ENCODE data around the gene CCDC40. TPM values are rescaled to one million over a fixed set of nuclear protein-coding genes. Genes with fewer than 3 reads are reported as not detected.

CCDC40 gene
- total RNA-seq, 1 donor from 2014 or later: 7.7 TPM

DNA sequence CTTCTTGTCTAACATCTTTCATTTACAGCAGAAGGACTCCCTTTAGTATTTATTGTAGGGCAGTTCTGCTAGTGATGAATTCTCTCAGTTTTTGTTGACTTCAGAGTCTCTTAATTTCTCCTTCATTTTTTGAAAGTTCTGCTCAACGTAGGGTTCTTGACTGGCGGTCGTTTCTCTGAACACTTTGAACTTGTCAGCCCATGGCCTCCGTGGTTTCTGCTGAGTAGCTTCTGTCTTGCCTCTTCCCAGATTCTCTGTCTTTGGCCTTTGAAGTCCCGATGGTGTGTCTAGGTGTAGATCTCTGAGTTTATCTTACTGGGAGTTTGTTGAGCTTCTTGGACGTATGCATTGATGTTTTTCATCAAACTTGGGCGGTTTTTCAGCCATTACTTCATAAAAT is 78.3 kb downstream of the CCDC40 start:
- Mint-ChIP-seq H3K4me1 (ENCODE audit: unreplicated experiment) (no peaks in the 10 kb centered on the region), H3K4me3 (ENCODE audit: unreplicated experiment) (no peak overlapping the region), H3K27ac (ENCODE audit: unreplicated experiment) (no peak overlapping the region), H3K36me3 (ENCODE audit: low read depth, unreplicated experiment) (peaks cover 12% of the 10 kb centered on the region), H3K27me3 (ENCODE audit: unreplicated experiment) (peaks cover 2% of the 10 kb centered on the region), H3K9me3 (ENCODE audit: unreplicated experiment) (no peaks in the 10 kb centered on the region)
- TF ChIP-seq, protein P1, sequence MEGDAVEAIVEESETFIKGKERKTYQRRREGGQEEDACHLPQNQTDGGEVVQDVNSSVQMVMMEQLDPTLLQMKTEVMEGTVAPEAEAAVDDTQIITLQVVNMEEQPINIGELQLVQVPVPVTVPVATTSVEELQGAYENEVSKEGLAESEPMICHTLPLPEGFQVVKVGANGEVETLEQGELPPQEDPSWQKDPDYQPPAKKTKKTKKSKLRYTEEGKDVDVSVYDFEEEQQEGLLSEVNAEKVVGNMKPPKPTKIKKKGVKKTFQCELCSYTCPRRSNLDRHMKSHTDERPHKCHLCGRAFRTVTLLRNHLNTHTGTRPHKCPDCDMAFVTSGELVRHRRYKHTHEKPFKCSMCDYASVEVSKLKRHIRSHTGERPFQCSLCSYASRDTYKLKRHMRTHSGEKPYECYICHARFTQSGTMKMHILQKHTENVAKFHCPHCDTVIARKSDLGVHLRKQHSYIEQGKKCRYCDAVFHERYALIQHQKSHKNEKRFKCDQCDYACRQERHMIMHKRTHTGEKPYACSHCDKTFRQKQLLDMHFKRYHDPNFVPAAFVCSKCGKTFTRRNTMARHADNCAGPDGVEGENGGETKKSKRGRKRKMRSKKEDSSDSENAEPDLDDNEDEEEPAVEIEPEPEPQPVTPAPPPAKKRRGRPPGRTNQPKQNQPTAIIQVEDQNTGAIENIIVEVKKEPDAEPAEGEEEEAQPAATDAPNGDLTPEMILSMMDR (IDR thresholded peaks at IDR 0.05; ENCODE audit: unreplicated experiment): no peak
- DNase-seq (ENCODE audit: low spot score): no peak

DNA sequence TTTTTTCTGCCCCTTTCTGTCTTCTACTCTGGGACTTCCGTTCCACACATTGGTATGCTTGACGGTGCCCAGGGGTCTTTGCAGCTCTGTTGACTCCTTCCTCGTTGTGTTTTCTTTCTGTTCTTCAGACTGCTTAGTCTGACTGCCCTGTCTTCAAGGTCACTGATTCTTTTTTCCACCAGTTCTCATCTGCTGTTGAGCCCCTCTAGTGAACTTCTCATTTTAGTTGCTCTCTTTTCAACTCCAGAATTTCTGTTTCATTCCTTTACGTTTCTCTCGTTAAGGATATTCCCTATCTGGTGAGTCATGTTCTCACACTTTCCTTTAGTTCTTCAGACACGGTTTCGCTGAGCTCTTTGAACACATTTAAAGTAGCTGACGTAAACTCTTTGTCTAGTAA is 78.7 kb downstream of the CCDC40 start:
- TF ChIP-seq, protein P1 (IDR thresholded peaks at IDR 0.05; ENCODE audit: unreplicated experiment): no peak
- H3K9me3 Mint-ChIP-seq (ENCODE audit: unreplicated experiment): no peaks in the 10 kb centered on the region
- H3K36me3 Mint-ChIP-seq (ENCODE audit: low read depth, unreplicated experiment): peaks cover 12% of the 10 kb centered on the region
- H3K27me3 Mint-ChIP-seq (ENCODE audit: unreplicated experiment): peaks cover 1% of the 10 kb centered on the region
- no peak overlapping the region for H3K4me3 Mint-ChIP-seq (ENCODE audit: unreplicated experiment)
- no peak for DNase-seq (ENCODE audit: low spot score)
- H3K27ac Mint-ChIP-seq (ENCODE audit: unreplicated experiment): no peak overlapping the region
- no peaks in the 10 kb centered on the region for H3K4me1 Mint-ChIP-seq (ENCODE audit: unreplicated experiment)

DNA sequence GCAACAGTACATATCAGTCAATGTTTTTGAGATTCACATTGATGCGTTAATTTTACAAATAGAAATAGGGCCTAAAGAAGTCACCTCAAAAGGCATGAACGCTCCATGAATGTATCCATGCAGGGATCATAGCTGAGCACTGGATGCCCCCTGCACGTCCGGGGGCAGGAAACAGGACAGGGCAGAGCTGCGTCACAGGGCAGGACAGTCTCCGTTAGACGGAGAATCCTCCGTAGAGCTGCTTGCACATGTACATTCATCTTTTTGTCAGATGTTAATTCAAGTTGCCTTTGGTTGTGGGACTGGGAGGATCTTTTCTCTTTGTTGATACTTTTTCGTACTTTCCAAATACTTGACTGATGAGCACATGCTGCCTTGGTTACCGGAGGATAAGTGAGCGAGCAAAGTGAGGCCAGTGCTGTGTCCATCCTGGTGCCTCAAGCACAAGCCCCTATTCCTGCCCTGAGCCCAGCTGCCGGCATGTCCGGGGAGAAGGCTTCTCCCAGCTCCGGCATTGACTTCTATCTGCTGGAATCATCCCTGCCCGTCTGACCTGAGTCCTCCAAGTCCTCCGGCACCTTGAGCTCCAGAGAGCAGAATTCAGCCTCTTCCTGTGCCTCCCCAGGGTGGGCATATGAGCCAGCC is 80.0 kb downstream of the CCDC40 start:
- no peak overlapping the region for H3K4me3 Mint-ChIP-seq (ENCODE audit: unreplicated experiment)
- TF ChIP-seq, protein P1 (IDR thresholded peaks at IDR 0.05; ENCODE audit: unreplicated experiment): no peak
- DNase-seq (ENCODE audit: low spot score): no peak
- H3K36me3 Mint-ChIP-seq (ENCODE audit: low read depth, unreplicated experiment): peaks cover 10% of the 10 kb centered on the region
- H3K4me1 Mint-ChIP-seq (ENCODE audit: unreplicated experiment): no peaks in the 10 kb centered on the region
- H3K9me3 Mint-ChIP-seq (ENCODE audit: unreplicated experiment): no peaks in the 10 kb centered on the region
- H3K27ac Mint-ChIP-seq (ENCODE audit: unreplicated experiment): no peak overlapping the region
- H3K27me3 Mint-ChIP-seq (ENCODE audit: unreplicated experiment): peaks cover 1% of the 10 kb centered on the region

DNA sequence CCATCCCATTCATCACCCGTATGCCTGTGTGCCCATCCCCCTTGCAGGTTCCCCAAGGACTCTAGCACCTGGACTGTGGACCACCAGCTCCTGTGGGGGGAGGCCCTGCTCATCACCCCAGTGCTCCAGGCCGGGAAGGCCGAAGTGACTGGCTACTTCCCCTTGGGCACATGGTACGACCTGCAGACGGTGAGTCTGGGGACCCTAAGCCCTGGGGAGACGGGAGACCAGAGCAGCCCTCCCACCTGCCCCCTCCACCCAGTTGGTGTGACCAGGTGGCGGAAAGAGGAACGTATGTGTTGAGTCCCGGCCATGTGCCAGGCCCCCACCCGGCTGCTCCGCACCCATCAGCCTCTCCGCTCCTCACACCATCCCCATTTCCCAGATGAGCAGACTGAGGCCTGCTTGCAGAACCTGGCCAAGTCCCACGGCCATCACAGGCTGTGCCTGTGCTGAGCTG is 80.5 kb downstream of the CCDC40 start:
- Mint-ChIP-seq H3K27me3 (ENCODE audit: unreplicated experiment) (peaks cover 1% of the 10 kb centered on the region), H3K4me1 (ENCODE audit: unreplicated experiment) (no peaks in the 10 kb centered on the region), H3K27ac (ENCODE audit: unreplicated experiment) (no peak overlapping the region), H3K9me3 (ENCODE audit: unreplicated experiment) (no peaks in the 10 kb centered on the region), H3K4me3 (ENCODE audit: unreplicated experiment) (no peak overlapping the region), H3K36me3 (ENCODE audit: low read depth, unreplicated experiment) (peaks cover 8% of the 10 kb centered on the region)
- DNase-seq (ENCODE audit: low spot score): no peak
- TF ChIP-seq, protein P1 (IDR thresholded peaks at IDR 0.05; ENCODE audit: unreplicated experiment): no peak

DNA sequence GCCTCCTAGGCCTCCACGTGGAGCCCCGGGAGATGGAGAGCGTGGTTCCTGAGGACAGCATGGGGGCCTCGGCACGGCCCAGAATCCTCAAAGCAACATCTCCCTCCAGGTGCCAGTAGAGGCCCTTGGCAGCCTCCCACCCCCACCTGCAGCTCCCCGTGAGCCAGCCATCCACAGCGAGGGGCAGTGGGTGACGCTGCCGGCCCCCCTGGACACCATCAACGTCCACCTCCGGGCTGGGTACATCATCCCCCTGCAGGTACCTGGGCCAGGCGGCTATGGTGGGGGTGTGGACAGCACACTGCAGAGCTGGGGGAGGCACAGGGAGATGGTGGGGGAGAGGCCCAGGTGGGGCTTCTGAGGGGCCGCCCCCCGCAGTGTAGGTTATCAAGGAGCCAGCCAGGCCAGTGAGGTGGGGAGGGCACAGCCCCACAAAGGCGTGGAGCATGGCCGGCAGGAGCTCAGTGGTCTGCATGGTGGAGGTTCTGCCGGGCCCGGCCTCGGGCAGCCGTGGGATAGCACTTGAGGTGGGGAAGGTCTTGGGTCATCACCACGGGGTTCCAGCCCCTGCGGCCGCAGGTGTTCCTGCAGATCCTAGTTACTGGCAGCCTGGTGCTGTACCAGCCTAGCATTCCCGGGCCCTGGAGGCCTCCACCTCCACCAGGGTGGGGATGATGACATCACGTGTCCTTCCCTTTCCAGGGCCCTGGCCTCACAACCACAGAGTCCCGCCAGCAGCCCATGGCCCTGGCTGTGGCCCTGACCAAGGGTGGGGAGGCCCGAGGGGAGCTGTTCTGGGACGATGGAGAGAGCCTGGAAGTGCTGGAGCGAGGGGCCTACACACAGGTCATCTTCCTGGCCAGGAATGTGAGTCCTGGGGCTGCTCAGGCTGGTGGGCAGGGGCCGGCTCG is 81.3 kb downstream of the CCDC40 start:
- H3K36me3 Mint-ChIP-seq (ENCODE audit: low read depth, unreplicated experiment): peaks cover 8% of the 10 kb centered on the region
- H3K9me3 Mint-ChIP-seq (ENCODE audit: unreplicated experiment): no peaks in the 10 kb centered on the region
- DNase-seq (ENCODE audit: low spot score): no peak
- H3K4me1 Mint-ChIP-seq (ENCODE audit: unreplicated experiment): no peaks in the 10 kb centered on the region
- TF ChIP-seq, protein P1 (IDR thresholded peaks at IDR 0.05; ENCODE audit: unreplicated experiment): no peak
- no peak overlapping the region for H3K27ac Mint-ChIP-seq (ENCODE audit: unreplicated experiment)
- no peak overlapping the region for H3K4me3 Mint-ChIP-seq (ENCODE audit: unreplicated experiment)
- H3K27me3 Mint-ChIP-seq (ENCODE audit: unreplicated experiment): peaks cover 1% of the 10 kb centered on the region
